GM19463 (cell line): Measurements from ENCODE around the gene UBE2G1.
A peak's percentile ranks its signal among the peaks of the same experiment; 100 is the strongest.
"Not testable (repeated sequence)": the region's sequence is repeated elsewhere in the genome, so short reads cannot be mapped to it uniquely, and the experiment has no call there.

Source experiments
- ATAC-seq: cut with Tn5 transposase; IDR thresholded peaks from one replicate; pipeline ENCODE4 v1.9.1; 2021; ENCODE audit warnings: mild to moderate bottlenecking, moderate library complexity; ENCODE audit not compliant: unreplicated experiment

UBE2G1 gene

DNA sequence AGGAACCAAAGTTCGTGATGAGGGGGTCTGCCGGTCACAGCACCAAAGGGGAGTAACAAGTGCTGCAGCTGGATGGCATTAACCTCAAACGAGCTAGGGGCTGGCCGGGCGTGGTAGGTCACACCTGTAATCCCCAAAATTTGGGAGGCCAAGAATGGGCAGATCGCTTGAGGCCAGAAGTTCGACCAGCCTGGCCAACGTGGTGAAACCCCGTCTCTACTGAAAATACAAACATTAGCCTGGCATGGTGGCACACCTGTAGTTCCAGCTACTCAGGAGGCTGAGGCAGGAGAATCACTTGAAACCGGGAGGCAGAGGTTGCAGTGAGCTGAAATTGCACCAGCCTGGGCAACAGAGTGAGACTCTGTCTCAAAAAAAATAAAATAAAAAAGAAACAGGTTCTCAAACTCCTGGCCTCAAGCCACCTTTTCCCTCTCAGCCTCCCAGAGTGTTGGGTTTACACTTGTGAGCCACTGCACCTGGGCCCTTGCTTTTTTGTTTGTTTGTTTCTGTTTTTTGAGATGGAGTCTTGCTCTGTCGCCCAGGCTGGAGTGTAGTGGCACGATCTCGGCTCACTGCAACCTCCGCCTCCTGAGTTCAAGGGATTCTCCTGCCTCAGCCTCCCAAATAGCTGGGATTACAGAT, 9.4 kb upstream of the UBE2G1 start:
- not testable (repeated sequence) for ATAC-seq

DNA sequence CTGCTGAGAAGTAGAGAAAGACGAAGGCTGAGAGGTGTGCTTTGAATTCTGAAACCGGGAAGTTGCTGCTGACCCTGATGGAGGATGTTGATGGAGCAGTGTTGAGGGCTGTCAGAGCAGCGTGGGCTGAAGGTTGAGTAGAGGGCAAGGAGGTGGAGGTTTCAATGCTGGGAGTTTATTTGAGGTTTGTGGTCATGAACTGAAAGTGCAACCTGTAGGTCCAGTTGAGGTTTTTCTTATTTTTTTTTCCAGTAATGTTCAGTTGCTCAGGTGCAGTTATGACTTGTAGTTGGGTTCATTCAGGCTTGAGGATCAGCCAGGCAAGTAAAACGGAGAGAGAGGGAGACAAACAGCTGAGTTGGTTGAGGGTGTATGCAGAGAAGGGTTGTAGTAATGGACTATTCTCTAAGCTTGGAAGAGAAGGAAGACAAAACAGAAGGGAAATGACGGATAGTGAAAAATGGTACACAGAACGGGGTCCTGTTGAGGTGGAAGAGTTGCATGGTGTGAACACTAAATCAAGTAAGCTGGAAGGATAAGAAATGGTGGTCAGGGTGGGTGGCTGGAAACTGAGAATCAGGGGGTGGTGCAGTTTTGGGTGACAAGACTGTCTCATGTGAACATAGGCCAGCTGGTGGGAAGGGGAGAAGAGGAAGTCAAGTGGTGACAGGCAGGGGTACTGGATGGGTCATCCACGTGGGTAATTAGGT, 8.7 kb upstream of the UBE2G1 start:
- ATAC-seq, result peak; percentile 65

GRCh38 chr17:4369557-4370230, 3.2 kb upstream of the UBE2G1 start:
- ATAC-seq, result no peak

GRCh38 chr17:4368341-4368740, 1.9 kb upstream of the UBE2G1 start:
- no peak for ATAC-seq

DNA sequence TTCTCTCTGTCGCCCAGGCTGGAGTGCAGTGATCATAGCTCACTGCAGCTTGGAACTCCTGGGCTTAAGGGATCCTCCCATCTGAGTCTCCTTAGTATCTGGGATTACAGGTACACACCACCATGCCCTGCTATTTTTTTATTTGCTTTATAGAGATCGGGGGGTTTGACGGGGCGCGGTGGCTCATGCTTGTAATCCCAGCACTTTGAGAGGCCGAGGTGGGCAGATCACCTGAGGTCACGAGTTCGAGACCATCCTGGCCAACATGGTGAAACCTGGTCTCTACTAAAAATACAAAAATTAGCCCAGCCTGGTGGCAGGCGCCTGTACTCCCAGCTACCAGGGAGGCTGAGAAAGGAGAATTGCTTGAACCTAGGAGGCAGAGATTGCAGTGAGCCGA, 702 bp upstream of the UBE2G1 start:
- not testable (repeated sequence) for ATAC-seq

DNA sequence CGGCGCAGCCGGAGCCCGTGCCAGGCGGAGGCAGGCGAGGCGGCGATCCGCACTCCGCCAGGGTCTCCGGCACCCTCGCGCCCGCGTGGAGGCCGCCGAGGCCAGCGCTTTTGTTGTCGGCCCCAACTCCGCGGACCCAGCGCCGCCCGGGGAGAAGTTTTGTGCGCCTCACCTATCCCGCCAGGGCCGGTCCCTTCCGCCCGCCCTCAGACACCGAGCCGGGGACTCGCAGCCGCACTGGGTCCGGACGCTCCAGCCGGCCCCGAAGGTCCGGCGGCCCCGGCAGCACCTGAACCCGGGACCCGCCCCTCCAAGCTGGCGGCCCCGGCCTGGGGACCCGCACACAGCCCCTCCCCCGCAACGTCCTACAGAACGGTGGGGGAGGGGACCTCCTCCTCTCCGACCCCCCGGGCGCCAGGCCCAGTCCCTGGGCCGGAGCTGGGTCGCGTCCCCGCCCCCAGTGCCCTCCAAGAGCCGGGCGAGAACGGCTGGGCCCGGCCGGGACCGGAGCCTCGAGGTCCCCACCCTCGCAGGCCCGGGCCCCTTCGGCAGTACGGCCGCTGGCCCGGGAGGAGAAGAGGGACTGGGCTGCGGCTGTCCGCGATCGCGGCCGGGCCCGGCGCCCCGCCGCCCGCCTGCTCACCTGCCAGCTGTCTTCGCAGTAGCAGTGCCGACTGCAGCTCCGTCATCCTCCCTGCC, 698 bp downstream of the UBE2G1 start:
- peak; percentile 4 for ATAC-seq

GRCh38 chr17:4365103-4365627, 1.3 kb downstream of the UBE2G1 start:
- peak; percentile 55 for ATAC-seq

- no peak for ATAC-seq
Measured at GRCh38 chr17:4364622-4365041, 1.8 kb downstream of the UBE2G1 start.

- no peak for ATAC-seq
Measured at GRCh38 chr17:4362141-4362540, 4.3 kb downstream of the UBE2G1 start.

DNA sequence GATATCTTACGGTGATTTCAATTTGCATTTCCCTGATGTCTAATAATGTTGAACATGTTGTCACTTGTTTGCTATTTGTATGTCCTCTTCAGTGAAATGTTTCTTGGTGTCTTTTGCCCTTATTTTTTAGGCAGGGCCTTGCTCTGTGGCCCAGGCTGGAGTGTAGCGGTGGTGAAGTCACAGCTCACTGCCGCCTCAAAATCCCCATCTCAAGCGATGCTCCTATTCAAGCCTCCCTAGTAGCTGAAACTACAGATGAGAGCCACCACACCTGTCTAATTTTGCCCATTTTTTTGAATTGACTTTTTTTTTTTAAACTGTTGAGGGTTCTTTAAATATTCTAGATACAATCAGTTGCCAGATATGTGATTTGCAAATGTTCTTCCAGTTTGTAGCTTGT, 8.3 kb downstream of the UBE2G1 start:
- ATAC-seq, result peak; percentile 47

DNA sequence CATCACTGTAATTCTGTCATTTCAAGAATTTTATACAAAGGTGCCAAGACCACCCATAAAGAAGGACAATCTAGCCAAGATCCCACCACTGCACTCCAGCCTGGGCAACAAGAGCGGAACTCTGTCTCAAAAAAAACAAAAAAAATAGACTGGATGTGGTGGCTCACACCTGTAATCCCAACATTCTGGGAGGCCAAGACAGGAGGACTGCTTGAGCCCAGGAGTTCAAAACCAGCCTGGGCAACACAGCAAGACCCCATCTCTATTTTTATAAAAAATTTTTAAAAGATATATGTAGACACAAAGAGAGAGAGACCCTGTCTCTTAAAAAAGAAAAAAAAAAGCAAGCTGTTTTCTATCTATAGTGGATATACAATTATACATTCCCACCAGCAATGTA, 8.8 kb downstream of the UBE2G1 start:
- no peak for ATAC-seq

GRCh38 chr17:4357030-4357628, 9.3 kb downstream of the UBE2G1 start:
- ATAC-seq, result no peak

DNA sequence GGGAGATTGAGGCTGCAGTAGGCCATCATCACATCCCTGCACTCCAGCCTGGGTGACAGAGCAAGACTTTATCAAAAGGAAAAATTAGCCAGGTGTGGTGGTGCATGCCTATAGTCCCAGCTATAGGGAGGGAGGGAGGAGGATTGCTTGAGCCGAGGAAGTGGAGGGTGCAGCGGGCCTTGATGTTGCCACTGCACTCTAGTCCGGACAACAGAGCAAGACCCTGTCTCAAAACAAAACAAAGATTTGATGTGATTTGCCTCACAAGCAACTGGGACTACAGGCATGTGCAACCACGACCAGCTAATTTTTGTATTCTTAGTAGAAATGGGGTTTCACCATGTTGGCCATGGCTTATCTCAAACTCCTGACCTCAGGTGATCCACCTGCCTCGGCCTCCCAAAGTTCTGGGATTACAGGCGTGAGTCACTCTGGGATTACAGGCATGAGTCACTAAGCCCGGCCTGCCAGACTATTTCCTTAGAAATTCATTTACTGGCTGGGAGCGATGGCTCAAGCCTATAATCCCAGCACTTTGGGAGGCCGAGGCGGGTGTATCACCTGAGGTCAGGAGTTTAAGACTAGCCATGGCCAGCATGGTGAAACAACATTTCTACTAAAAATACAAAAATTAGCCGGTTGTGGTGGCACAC, 11.5 kb downstream of the UBE2G1 start:
- ATAC-seq, result no peak

DNA sequence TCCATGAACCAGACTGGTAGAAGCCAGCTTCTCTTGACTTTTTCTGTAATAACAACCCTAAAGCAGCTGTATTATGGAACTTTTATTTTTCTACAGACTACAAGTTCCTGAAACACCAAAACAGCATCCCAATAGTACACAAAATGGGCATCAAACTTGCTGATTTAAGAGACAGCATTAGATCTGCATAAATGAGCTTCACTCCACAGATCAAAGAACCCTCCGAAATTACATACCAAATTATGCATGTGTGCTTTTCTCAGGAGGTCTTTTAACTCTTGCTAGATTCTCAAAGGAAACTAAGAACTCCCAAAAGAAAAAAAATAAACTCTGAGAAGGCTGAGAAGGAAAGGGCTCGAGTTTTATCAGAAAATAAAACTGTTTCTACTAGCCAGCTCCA, 12.3 kb downstream of the UBE2G1 start:
- ATAC-seq, result no peak

DNA sequence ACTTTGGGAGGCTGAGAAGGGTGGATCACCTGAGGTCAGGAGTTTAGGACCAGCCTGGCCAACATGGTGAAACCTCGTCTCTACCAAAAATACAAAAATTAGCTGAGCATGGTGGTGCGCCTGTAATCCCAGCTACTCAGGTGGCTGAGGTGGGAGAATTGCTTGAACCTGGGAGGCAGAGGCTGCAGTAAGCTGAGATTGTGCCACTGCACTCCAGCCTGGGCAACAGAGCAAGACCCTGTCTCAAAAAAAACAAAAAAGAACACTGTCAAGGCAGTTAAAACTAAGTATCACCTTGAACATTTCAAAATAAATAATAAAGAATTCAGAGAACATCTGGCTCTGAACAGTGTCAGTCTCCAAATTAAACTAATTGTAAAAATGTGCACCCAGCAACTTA, 16.3 kb downstream of the UBE2G1 start:
- not testable (repeated sequence) for ATAC-seq

DNA sequence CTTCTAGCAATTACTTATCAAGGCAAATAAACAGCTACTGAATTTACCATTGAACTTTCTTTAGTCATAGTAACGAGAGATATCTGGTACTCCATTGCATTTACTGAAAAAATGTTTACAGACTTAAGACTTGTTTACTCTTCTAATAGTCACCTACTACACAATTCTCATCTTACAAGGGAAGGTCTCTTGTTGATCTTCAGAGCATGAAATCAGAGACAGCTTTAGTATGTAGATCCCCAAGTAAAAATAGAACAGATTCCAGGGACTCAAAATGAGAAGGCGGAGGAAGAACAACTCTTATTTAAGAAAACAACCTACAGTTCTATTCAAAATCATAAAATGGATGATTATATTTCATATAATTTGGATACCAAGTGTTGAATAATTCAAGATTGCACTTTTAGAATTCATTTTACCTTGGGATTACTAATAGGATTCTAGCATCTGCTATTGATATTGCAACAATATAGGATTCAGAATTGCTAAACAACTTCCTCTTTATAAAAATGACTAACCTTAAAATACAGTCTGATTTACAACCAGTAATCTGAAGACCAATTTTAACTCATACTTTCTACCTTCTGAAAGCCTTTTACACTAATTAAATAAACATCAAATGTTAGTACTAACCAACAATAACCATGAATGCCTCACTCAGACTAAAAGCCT, 20.8 kb downstream of the UBE2G1 start:
- ATAC-seq, result no peak

DNA sequence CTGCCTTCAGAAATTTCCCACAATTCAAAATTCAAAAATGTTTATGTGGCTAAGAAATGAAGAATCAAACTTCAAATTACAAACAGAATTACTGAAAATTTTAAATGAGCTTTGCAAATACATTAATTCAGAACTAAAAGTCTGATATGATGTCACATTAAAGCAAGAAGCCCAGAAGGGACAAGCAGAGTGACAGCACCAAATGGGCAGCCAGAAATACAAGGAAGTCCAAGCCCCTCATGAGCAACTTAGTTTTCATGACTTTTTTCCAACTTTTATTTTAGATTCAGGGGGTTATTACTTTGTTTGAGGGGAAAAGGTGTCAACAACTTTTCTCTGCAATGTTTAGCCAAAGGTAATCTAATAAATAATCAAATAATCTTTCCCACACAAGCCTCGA, 21.5 kb downstream of the UBE2G1 start:
- ATAC-seq, result no peak

DNA sequence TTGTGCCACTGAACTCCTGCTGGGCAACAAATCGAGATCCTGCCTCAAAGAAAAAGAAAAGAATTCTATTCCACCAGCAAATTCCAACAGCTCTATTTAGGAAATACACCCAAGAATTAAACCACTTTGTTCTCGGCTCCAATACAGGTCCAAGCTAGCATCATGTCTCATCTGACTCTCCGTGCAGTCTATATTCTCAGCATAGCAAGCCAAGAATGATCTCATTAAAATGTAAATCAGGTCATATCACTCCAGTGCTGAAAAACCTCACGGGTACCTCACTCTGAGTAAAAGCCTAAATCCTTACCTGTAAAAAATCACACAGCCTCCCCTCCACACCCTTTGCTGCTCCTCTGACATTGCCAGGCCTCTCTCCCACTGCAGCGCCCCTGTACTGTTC, 23.9 kb downstream of the UBE2G1 start:
- ATAC-seq, result no peak

DNA sequence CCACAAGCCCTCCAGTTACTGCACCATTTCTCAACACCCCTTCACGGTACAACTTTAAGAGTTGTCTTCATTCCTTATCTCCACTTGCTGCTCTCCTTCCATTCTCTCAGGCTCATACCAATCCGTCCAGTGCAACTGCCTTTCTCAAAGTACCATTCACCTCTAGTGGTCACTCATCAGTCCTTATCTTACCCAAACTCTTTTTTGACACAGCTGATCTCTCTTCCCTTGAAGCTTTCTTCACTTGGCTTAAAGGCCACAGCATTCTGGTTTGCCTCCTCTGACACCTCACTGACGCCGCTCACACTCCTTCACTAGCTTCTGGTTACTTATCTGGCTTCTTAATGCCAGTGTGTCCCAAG, 24.9 kb downstream of the UBE2G1 start:
- ATAC-seq, result no peak
